B cell (primary cell): ENCODE data around the gene SHC3. TPM values are rescaled to one million over a fixed set of nuclear protein-coding genes. Genes with fewer than 3 reads are reported as not detected.

ENCODE experiments used
- ATAC-seq: fragments of 200-7000 bp; cut with Tn5 transposase; one replicate; pipeline ENCODE4 v1.10.0; 2021; ENCODE audit warnings: low read depth, mild to moderate bottlenecking, moderate number of reproducible peaks, moderate library complexity
- CTCF ChIA-PET: fragments of 350-600 bp; sonication (Branson Sonifier 250); formaldehyde crosslinking; loops from one replicate; lab custom pipeline; 2021; ENCODE audit warnings: antibody characterized with exemption, inconsistent platforms; lab: Charles Lee
- POLR2A ChIA-PET: fragments of 350-600 bp; sonication (Branson Sonifier 250); formaldehyde crosslinking; loops from one replicate; lab custom pipeline; 2021; ENCODE audit warnings: antibody characterized with exemption; lab: Charles Lee
- DNase-seq: peaks from one replicate; pipeline ENCODE4 v3.0.0; 2013
- H2AFZ ChIP-seq: 2 replicates; pipeline ENCODE4 v1.6.1; 2012; ENCODE audit warnings: mild to moderate bottlenecking, low read depth, low read length; ENCODE audit not compliant: insufficient read depth, poor library complexity, severe bottlenecking
- H3K27ac ChIP-seq, 2 donors: 1 replicate in 1 of 2; 2 replicates in 1 of 2; pipeline ENCODE4 v1.5.1; 2012 to 2013; ENCODE audit warnings: low read length in 2 of 2, mild to moderate bottlenecking in 2 of 2, moderate library complexity in 1 of 2
- H3K27me3 ChIP-seq, 4 experiments: fragments of 200-600 bp in 1 of 4; sonication (generic) in 1 of 4; replicated peaks in 1 of 4; 1 replicate in 2 of 4; 2 replicates in 2 of 4; pipeline versions ENCODE4 v1.6.1 to v1.7.0; 2013 to 2016; ENCODE audit warnings: low read length in 3 of 4, mild to moderate bottlenecking in 2 of 4, mixed read lengths in 1 of 4, moderate library complexity in 1 of 4; ENCODE audit not compliant: insufficient read depth in 4 of 4, control insufficient read depth in 3 of 4; ENCODE audit errors: control extremely low read depth in 1 of 4
- H3K36me3 ChIP-seq, 2 experiments: replicated peaks in 1 of 2; 1 replicate in 1 of 2; 2 replicates in 1 of 2; pipeline versions ENCODE4 v1.6.1 to v1.7.1; 2013; ENCODE audit warnings: low read length in 1 of 2; ENCODE audit not compliant: insufficient read depth in 2 of 2, control insufficient read depth in 1 of 2; ENCODE audit errors: control extremely low read depth in 1 of 2, extremely low read depth in 1 of 2
- H3K4me1 ChIP-seq, 2 donors: fragments of 200-600 bp in 1 of 2; sonication (generic) in 1 of 2; 1 replicate in 1 of 2; 2 replicates in 1 of 2; pipeline versions ENCODE4 v1.5.1 to v1.6.1; 2013 to 2017; ENCODE audit warnings: low read length in 2 of 2; ENCODE audit not compliant: control insufficient read depth in 2 of 2, insufficient read depth in 2 of 2
- H3K4me2 ChIP-seq: replicated peaks from 2 replicates; pipeline ENCODE3; 2012; ENCODE audit warnings: mild to moderate bottlenecking, low read depth, low read length; ENCODE audit not compliant: poor library complexity, severe bottlenecking
- H3K4me3 ChIP-seq, 5 experiments: fragments of 200-600 bp in 1 of 5; sonication (generic) in 1 of 5; 1 replicate in 3 of 5; 2 replicates in 2 of 5; pipeline versions ENCODE4 v1.5.1 to v1.7.0; 2011 to 2016; ENCODE audit warnings: low read length in 4 of 5, mild to moderate bottlenecking in 4 of 5, low read depth in 2 of 5, control low read depth in 1 of 5, moderate library complexity in 1 of 5; ENCODE audit not compliant: insufficient read depth in 1 of 5; ENCODE audit errors: control extremely low read depth in 1 of 5, extremely low read depth in 1 of 5
- H3K79me2 ChIP-seq: fragments of 200-600 bp; sonication (generic); one replicate; pipeline ENCODE4 v1.6.0; 2016; ENCODE audit warnings: low read length; ENCODE audit not compliant: control insufficient read depth, insufficient read depth
- H3K9ac ChIP-seq: fragments of 200-600 bp; sonication (generic); 2 replicates; pipeline ENCODE4 v1.6.1; 2017; ENCODE audit warnings: mild to moderate bottlenecking, low read length, moderate library complexity
- H3K9me3 ChIP-seq, 3 donors: one replicate each; pipeline versions ENCODE4 v1.6.1 to v1.7.1; 2013; ENCODE audit warnings: low read length in 2 of 3; ENCODE audit not compliant: control insufficient read depth in 2 of 3, insufficient read depth in 1 of 3; ENCODE audit errors: control extremely low read depth in 1 of 3
- H4K20me1 ChIP-seq: 2 replicates; pipeline ENCODE4 v1.6.0; 2012; ENCODE audit warnings: mild to moderate bottlenecking, low read length; ENCODE audit not compliant: insufficient read depth, control insufficient read depth, poor library complexity, severe bottlenecking
- H3K27ac Mint-ChIP-seq: one replicate; pipeline ENCODE4 v1.8.0; 2021; ENCODE audit warnings: mixed read lengths
- H3K27me3 Mint-ChIP-seq: one replicate; pipeline ENCODE4 v1.8.0; 2021; ENCODE audit warnings: mixed read lengths
- H3K4me1 Mint-ChIP-seq: one replicate; pipeline ENCODE4 v1.8.0; 2021; ENCODE audit warnings: mixed read lengths
- H3K4me3 Mint-ChIP-seq: one replicate; pipeline ENCODE4 v1.8.0; 2021; ENCODE audit warnings: mixed read lengths
- H3K9me3 Mint-ChIP-seq: one replicate; pipeline ENCODE4 v1.8.0; 2022; ENCODE audit warnings: mixed read lengths; ENCODE audit not compliant: insufficient read depth
- EZH2 ChIP-seq: IDR thresholded peaks from 2 replicates; pipeline ENCODE4 v1.6.1; 2012; ENCODE audit warnings: borderline replicate concordance, low read depth, mild to moderate bottlenecking, moderate library complexity, low read length; ENCODE audit not compliant: insufficient read depth, poor library complexity, severe bottlenecking
- WGBS: methylation state at CpG from one replicate; pipeline ENCODE4 v1.1.5; 2013; ENCODE audit warnings: missing lambda C conversion rate; ENCODE audit not compliant: insufficient coverage; 5-methylcytosine and 5-hydroxymethylcytosine counted together
- intact Hi-C: fragments of 100-400 bp; cut with micrococcal nuclease; formaldehyde crosslinking; loops from one replicate; pipeline ENCODE4 v1.10.0; 2022
- polyA plus RNA-seq: library from polyadenylated mRNA; depleted of rRNA; stranded (reverse); fragments of >200 nt; gene quantifications from 2 replicates; pipeline ENCODE4 v1.2.3, GENCODE V29; 2012
- total RNA-seq, 2 donors: library from RNA; stranded (reverse); fragments of 120-200 nt in 1 of 2; gene quantifications; 1 replicate in 1 of 2; 2 replicates in 1 of 2; pipeline versions ENCODE4 v1.2.3 to v1.2.4, GENCODE V29; 2013 to 2022
- TF ChIP-seq, protein P1 (sequence below): fragments of 200-600 bp; IDR thresholded peaks from one replicate; pipeline ENCODE4 v1.8.0; 2022; ENCODE audit warnings: antibody characterized with exemption, mild to moderate bottlenecking

Gene SHC3
- total and polyA plus RNA-seq, 2 donors (not counting 1 experiment from before 2014, with no cell fraction given): 0.03 TPM; not detected in 1

DNA sequence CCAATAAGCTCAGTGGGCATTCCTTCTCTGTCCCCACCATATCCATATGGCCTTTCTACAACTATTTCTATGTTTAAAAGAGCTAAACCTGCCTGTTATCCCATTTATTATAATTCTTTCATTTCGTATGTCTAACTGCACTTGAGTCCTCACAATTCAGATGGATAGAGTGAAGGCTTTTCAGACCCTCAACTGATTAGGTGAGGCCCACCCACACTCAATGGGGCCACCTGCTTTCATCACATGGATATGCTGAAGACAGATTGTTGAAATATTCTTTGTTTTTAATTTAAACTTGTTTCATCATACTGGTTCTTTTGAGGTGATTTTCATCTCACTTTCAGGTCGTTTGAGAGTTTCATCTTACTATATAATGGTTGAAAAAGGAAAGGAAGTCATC lies 193.0 kb downstream of the SHC3 start:
- Histone ChIP-seq H3K9ac (no peak overlapping the region), H3K4me1 (peaks cover 7 to 10% of the 10 kb centered on the region in 2 donors), H3K79me2 (no peaks in the 10 kb centered on the region), H3K36me3 (no peaks in the 10 kb centered on the region), H3K4me2 (no peak overlapping the region), H3K4me3 (no peak overlapping the region), H3K9me3 (peaks cover 0 to 3% (median 0%) of the 10 kb centered on the region in 3 donors), H2AFZ (no peak overlapping the region), H3K27me3 (peaks cover 0 to 29% (median 6%) of the 10 kb centered on the region in 4 experiments), H4K20me1 (no peaks in the 10 kb centered on the region), H3K27ac (no peak overlapping the region)
- WGBS: no CpG with 5 or more reads among the region's 2 CpGs
- intact Hi-C loops: no loop called here
- POLR2A ChIA-PET: no interaction called here
- Mint-ChIP-seq H3K27ac (no peak overlapping the region), H3K27me3 (peaks cover 45% of the 10 kb centered on the region), H3K9me3 (no peaks in the 10 kb centered on the region), H3K4me1 (peaks cover 9% of the 10 kb centered on the region), H3K4me3 (no peak overlapping the region)
- TF ChIP-seq, protein P1, sequence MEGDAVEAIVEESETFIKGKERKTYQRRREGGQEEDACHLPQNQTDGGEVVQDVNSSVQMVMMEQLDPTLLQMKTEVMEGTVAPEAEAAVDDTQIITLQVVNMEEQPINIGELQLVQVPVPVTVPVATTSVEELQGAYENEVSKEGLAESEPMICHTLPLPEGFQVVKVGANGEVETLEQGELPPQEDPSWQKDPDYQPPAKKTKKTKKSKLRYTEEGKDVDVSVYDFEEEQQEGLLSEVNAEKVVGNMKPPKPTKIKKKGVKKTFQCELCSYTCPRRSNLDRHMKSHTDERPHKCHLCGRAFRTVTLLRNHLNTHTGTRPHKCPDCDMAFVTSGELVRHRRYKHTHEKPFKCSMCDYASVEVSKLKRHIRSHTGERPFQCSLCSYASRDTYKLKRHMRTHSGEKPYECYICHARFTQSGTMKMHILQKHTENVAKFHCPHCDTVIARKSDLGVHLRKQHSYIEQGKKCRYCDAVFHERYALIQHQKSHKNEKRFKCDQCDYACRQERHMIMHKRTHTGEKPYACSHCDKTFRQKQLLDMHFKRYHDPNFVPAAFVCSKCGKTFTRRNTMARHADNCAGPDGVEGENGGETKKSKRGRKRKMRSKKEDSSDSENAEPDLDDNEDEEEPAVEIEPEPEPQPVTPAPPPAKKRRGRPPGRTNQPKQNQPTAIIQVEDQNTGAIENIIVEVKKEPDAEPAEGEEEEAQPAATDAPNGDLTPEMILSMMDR: no peak
- TF ChIP-seq EZH2: no peak
- CTCF ChIA-PET: no interaction called here
- no peak for DNase-seq
- no peak for ATAC-seq

DNA sequence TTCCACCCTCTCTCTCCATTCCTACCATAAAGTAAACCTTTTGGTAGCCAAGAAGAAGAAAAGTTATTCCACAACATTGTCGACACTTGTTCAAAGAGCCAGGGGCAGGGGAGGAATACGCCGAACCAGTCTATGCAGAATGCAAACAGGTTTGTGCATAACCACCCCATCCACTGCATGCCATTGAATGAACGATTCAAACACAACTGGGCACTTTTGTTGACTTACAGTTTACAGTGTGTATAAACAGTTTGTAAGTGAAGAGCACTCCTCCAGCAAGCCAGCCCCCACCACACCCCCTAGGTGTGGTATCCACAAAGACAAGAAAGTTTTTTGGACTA lies 194.1 kb downstream of the SHC3 start:
- Histone ChIP-seq H2AFZ (no peak overlapping the region), H3K9ac (no peak overlapping the region), H3K4me2 (no peak overlapping the region), H3K27me3 (peaks cover 0 to 18% (median 3%) of the 10 kb centered on the region in 4 experiments), H3K27ac (no peak overlapping the region), H3K79me2 (no peaks in the 10 kb centered on the region), H3K9me3 (peaks cover 0 to 3% (median 0%) of the 10 kb centered on the region in 3 donors), H3K36me3 (no peaks in the 10 kb centered on the region), H3K4me1 (peaks cover 5 to 6% of the 10 kb centered on the region in 2 donors), H4K20me1 (no peaks in the 10 kb centered on the region), H3K4me3 (no peak overlapping the region)
- DNase-seq (no peak), ATAC-seq (no peak)
- intact Hi-C loops: no loop called here
- Mint-ChIP-seq H3K9me3 (no peaks in the 10 kb centered on the region), H3K27me3 (peaks cover 38% of the 10 kb centered on the region), H3K4me1 (peaks cover 6% of the 10 kb centered on the region), H3K4me3 (no peak overlapping the region), H3K27ac (no peak overlapping the region)
- no CpG with 5 or more reads among the region's 4 CpGs for WGBS
- CTCF ChIA-PET: no interaction called here
- POLR2A ChIA-PET: no interaction called here
- no peak for TF ChIP-seq EZH2
- TF ChIP-seq, protein P1: no peak
